GM04503 (cell line): ENCODE measurements around the gene SCYGR4.
"Not testable (repeated sequence)": the region's sequence is repeated elsewhere in the genome, so short reads cannot be mapped to it uniquely, and the experiment has no call there.

Source experiments
- DNase-seq: peaks from one replicate; pipeline ENCODE4 v3.0.0-alpha.2; 2012; ENCODE audit warnings: low read depth

Gene SCYGR4

GRCh38 chr2:227617316-227618230 lies at the start of gene SCYGR4:
SCYGR4 (plus strand) TSS chr2:227617498; CDS start chr2:227617498, 0 bp downstream.
- DNase-seq: no peak

DNA sequence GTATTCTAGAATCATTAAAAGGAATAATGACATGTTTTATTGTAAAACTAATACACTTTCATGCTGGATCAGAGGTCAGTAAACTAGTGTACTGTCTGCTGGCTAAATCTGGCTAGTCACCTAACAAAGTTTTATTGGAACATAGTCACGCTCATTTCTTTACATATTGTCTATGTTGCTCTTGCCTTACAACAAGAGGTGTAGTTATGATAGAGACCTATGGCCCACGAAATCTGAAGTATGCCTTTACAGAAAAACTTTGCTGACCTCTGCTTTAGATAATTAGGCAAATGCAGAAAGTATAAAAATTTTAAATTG lies 48.5 kb upstream of the SCYGR4 start:
- no peak for DNase-seq

DNA sequence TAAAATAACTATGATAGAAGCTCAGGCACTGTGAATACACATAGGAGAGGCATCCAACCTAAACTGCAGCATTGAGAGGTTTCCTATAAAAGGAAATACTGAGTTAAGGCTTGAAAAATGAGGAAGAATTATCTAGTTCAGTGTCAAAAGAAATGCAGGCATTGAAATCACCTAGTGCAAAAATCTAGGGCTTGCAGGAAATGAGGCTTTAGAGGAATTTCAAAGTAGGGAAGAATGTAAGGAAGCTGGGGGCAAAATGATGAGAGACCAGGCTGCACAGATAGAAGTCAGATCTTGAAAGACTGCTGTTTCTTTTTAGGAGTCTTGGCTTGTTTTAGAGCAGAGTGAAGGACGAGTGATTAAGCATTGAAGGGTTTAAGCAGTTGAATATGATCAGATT lies 46.7 kb upstream of the SCYGR4 start:
- DNase-seq: no peak

DNA sequence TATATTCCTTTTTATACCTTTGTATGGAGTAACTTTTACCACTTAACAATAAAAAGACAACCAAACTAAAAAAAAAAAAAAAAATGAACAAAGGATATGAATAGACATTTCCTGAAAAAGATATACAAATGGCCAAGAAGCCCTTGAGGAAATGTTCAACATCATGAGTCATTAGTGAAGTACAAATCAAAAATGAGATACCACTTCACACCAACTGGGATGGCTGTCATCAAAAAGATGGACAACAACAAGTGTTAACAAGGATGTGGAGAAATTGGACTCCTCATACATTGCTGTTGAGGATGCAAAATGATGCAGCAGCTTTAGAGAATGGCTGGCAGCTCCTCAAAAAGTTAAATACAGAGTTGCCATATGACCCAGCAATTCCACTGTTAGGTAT lies 41.2 kb upstream of the SCYGR4 start:
- no peak for DNase-seq

DNA sequence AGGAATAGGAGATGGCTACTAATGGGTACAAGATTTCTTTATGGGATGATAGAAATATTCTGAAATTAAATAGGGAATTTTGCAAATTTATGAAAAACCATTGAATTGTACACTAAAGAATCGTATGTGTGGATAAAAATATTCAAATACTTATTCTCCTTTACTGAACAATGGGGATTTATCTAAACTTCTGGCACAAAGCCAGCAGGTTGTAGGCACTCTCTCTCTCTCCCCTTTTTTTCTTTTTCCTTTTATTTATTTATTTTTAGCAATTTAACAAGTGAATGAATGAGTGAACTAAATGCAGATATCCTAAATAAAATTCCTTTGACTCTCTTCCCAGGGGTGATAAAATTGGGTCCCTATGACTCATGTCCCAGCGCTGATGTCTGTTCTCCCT lies 40.5 kb upstream of the SCYGR4 start:
- no peak for DNase-seq

GRCh38 chr2:227577555-227577954 lies 39.7 kb upstream of the SCYGR4 start:
- no peak for DNase-seq

DNA sequence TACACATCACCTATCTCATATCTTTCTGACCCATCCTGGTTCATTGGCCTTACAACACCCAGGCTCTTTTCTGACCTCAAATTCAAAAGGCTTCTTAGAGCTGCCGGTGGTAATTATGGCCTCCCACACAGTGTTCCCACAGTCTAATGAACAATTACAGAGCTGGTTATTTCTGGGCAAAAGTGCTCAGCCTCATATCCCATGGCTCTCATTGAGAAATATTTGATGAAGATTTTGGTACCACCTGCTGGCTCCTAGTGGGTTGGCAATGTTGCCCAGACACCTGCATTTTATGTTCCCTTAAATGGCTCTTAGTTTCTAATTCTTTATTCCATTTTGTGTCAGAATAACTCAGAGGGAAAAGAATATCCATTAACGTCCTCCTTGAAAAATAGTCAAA lies 38.7 kb upstream of the SCYGR4 start:
- no peak for DNase-seq

GRCh38 chr2:227579791-227580190 lies 37.5 kb upstream of the SCYGR4 start:
- DNase-seq: no peak

DNA sequence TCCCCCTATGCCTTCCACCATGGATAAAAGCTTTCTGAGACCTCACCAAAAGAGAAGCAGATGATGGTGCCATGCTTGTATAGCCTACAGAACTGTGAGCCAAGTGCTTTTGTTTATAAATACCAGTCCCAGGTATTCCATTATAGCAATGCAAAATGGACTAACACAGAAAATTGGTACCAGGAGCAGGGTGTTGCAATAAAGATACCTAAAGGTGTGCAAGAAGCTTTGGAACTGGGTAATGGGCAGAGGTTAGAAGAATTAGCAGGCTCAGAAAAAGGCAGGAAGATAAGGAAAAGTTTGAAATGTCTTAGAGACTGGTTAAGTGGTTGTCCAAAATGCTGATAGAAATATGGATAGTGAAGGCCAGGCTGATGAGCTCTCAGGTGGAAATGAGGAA lies 34.9 kb upstream of the SCYGR4 start:
- no peak for DNase-seq

DNA sequence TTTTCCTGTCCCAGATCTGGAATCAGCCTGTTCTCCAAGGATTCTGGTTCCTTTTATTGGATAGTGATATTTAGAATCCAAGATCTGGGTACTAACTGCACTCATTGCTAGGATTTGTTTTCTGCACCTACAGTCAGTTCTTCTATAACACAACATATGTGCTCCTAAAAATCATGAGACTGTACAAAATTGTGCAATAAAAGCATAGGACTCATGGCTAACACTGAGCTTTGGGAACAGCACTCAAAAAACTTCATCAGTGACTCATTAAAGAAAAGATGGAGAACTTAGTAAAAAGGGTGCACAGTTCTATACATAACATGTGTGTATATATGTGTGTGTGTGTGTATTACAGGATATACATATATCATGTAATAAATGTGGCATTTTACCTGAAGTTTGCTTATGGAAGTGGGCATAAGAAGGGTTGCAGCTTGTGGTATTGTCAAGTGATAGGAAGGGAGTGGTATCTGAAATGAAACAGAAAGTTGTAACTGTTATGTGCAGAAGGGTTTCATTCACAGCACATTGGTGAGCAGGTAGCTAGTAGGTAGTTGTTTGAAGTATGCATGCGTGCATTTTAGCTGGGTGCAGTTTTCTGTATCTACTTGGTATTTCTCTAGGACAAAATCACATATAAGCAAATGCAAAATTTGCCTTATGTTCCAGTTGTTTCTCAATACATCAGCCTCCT lies 24.5 kb upstream of the SCYGR4 start:
- DNase-seq: no peak

- no peak for DNase-seq
Measured at GRCh38 chr2:227595797-227596196, 21.5 kb upstream of the SCYGR4 start.

DNA sequence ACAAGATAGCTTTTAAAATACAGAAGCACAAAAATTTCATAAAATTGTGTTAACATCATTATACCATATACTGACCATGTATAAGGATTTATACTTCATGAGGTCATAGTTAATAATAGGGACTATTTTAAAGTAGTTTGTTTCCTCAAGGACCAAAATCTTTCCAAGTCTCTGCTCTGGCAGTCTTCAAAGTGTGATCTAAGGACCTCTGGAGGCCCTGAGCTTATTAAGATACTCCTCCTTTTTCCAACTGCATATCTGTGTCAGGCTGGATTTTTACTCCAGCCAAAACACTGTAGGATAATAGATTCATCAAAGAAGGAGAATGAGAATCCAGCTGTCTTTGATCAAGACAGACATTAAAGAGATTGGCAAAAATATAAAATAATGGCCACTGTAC lies 20.3 kb upstream of the SCYGR4 start:
- no peak for DNase-seq

GRCh38 chr2:227597998-227598397 lies 19.3 kb upstream of the SCYGR4 start:
- no peak for DNase-seq

DNA sequence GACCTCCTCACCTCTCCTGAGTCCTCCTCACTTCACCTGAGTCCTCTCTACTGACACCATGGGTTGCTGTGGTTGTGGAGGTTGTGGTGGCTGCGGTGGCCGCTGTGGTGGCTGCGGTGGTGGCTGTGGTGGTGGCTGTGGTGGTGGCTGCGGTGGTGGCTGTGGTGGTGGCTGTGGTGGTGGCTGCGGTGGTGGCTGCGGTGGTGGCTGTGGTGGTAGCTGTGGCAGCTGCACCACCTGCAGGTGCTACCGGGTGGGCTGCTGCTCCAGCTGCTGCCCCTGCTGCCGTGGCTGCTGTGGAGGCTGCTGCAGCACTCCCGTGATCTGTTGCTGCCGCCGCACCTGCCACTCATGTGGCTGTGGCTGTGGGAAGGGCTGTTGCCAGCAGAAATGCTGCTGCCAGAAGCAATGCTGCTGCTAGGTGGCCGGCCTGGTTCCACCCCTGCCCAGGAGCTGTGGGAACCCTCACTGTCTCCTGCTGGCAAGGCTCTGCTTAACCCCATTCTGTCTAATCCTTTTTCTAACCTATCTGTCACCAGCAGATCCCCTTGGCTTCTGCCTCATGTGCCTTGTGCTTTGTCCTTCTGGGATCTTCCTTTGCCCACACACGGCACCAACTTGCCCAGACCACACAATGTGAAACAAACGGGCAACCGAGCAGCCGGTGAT lies 18.3 kb upstream of the SCYGR4 start, which contains the start of gene SCYGR2:
SCYGR2 (plus strand) TSS at position 59 of the 669 bp plus-strand sequence; CDS start at position 59, 0 bp downstream.
- not testable (repeated sequence) for DNase-seq

DNA sequence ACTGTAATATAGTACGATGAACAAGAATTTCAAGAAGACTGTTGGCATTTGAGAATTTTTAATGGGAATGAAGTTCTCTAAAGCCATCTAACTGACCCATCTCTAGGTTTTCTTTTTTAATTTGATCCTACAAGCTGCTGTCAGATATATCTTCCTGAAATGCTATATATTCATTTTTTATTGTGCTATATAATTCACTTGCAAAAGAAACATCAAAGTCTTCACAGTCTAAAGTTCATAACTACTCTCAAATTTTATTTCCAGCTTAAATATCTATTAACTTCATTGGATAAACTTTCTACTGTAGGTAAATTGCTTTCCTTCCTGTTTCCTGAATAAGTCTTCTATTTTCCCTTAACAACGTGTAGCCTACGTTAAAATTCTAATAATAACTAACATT lies 14.9 kb upstream of the SCYGR4 start:
- DNase-seq: no peak

DNA sequence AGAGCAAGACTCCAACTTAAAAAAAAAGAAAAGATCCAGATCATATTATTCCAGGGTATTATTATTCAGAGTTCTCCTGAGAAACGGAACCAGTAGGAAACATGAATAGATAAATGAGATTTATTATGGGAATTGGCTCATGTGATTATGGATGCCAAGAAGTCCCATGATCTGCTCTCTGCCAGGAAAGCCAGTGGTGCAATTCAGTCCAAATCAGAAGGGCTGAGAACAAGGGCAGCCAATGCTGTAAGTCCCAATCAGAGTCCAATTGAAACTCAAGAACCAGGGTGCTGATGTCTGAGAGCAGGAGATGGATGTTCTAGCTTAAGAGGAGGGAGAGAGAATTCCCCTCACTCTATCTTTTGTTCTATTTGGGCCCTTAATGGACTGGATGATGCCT lies 10.8 kb upstream of the SCYGR4 start:
- no peak for DNase-seq

GRCh38 chr2:227607941-227608340 lies 9.4 kb upstream of the SCYGR4 start:
- DNase-seq: no peak

DNA sequence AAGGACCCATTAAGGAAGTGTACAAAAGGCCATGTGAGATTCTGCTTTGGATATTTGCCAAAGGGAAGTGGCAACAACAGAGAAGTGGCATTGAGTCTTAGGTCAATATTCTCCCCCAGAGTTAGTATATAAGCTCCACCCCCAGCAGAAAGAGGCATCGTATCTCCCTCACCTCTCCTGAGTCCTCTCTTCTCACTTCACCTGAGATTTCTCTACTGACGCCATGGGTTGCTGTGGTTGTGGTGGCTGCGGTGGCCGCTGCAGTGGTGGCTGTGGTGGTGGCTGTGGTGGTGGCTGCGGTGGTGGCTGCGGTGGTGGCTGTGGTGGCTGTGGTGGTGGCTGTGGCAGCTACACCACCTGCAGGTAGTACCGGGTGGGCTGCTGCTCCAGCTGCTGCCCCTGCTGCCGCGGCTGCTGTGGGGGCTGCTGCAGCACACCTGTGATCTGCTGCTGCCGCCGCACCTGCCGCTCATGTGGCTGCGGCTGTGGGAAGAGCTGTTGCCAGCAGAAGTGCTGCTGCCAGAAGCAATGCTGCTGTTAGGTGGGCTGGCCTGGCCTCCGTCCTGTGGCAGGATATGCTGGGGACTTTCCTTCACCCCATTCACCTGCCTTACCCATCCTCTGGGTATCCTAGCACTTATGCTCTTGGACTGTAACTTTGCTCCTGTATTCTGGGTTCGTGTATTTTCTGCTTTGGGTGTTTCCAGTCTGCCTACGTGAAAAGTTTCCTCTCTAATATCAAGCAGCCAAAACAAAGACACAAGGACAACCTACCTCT lies 8.5 kb upstream of the SCYGR4 start:
- no peak for DNase-seq

- no peak for DNase-seq
Measured at GRCh38 chr2:227610123-227610522, 7.2 kb upstream of the SCYGR4 start.

- DNase-seq: no peak
Measured at GRCh38 chr2:227612546-227613271, 4.6 kb upstream of the SCYGR4 start.

GRCh38 chr2:227613272-227613660 lies 4.0 kb upstream of the SCYGR4 start:
- no peak for DNase-seq
